Central memory CD4-positive, alpha-beta T cell (primary cell): ENCODE measurements around the gene MOB3A.

ENCODE experiments used
- DNase-seq: peaks from one replicate; pipeline ENCODE4 v3.0.0; 2022

The MOB3A gene

GRCh38 chr19:2032296-2032941 lies 63.7 kb downstream of the MOB3A start:
- DNase-seq: no peak

GRCh38 chr19:2027361-2027760 lies 68.8 kb downstream of the MOB3A start:
- DNase-seq: no peak

- no peak for DNase-seq
These were observed 69.4 kb downstream of the MOB3A start for GRCh38 chr19:2026770-2027169.

- DNase-seq: no peak
These were observed 73.8 kb downstream of the MOB3A start for GRCh38 chr19:2022289-2022688.

- DNase-seq: no peak
These were observed 74.5 kb downstream of the MOB3A start for GRCh38 chr19:2021453-2022140.
